ENCODE results near the gene ZFHX3. TPM values are rescaled to one million over a fixed set of nuclear protein-coding genes. Genes with fewer than 3 reads are reported as not detected.

Gene ZFHX3
- total RNA-seq, 1 donor from 2014 or later: 40.1 TPM

DNA sequence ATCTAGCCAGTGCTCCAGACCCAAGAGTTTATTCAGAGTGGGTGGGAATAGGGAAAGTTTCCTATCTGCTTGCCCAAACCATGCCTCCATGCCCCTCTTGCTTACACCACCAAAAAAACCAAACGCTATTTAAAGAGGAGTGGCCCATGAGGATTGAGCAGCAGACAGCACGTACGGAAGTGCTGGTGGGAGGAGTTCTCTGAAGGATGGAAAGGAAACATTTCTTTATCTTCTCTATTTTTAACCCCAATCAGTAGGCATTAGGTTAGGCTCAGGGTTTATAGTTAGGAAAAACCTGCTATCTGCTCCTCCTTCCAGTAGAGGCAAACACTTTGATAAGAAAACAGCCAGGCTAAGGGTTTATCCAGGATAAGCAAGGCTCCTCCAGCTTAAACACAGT is 235.3 kb downstream of the ZFHX3 start:
- H3K27me3 Mint-ChIP-seq (ENCODE audit: low read depth): no peaks in the 10 kb centered on the region
- peaks cover 8% of the 10 kb centered on the region for H3K36me3 Mint-ChIP-seq (ENCODE audit: low read depth)
- TF ChIP-seq, protein P1, sequence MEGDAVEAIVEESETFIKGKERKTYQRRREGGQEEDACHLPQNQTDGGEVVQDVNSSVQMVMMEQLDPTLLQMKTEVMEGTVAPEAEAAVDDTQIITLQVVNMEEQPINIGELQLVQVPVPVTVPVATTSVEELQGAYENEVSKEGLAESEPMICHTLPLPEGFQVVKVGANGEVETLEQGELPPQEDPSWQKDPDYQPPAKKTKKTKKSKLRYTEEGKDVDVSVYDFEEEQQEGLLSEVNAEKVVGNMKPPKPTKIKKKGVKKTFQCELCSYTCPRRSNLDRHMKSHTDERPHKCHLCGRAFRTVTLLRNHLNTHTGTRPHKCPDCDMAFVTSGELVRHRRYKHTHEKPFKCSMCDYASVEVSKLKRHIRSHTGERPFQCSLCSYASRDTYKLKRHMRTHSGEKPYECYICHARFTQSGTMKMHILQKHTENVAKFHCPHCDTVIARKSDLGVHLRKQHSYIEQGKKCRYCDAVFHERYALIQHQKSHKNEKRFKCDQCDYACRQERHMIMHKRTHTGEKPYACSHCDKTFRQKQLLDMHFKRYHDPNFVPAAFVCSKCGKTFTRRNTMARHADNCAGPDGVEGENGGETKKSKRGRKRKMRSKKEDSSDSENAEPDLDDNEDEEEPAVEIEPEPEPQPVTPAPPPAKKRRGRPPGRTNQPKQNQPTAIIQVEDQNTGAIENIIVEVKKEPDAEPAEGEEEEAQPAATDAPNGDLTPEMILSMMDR (conservative IDR thresholded peaks at IDR 0.05): no peak
- no peak for DNase-seq (ENCODE audit: low read depth, low spot score)
- peaks cover 21% of the 10 kb centered on the region for H3K4me1 Mint-ChIP-seq
- H3K9me3 Mint-ChIP-seq: no peaks in the 10 kb centered on the region
- no peak overlapping the region for H3K4me3 Mint-ChIP-seq
- no peak overlapping the region for H3K27ac Mint-ChIP-seq (ENCODE audit: unreplicated experiment)

DNA sequence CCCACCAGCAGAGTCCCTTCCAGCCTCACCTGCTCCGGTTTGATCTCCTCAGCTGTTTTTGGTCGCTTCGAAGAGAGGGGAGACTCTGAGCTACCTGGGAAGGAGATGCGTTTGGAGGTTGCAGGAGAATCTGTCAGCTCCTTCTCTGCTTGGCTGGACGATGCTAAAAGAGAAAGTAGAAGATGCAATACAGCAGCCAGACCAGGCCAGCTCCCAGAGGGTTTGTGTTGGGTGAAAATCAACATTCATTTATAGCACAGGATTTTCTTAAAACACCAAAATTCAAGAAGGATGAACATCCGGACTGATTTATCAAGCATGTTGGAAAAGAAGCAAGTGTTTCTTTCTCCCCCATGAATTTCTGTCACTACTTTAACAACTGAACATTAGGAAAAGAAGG is 236.1 kb downstream of the ZFHX3 start:
- peaks cover 26% of the 10 kb centered on the region for H3K4me1 Mint-ChIP-seq
- no peak overlapping the region for H3K27ac Mint-ChIP-seq (ENCODE audit: unreplicated experiment)
- H3K4me3 Mint-ChIP-seq: no peak overlapping the region
- TF ChIP-seq, protein P1 (conservative IDR thresholded peaks at IDR 0.05): no peak
- no peaks in the 10 kb centered on the region for H3K27me3 Mint-ChIP-seq (ENCODE audit: low read depth)
- no peak for DNase-seq (ENCODE audit: low read depth, low spot score)
- H3K9me3 Mint-ChIP-seq: no peaks in the 10 kb centered on the region
- peaks cover 9% of the 10 kb centered on the region for H3K36me3 Mint-ChIP-seq (ENCODE audit: low read depth)

DNA sequence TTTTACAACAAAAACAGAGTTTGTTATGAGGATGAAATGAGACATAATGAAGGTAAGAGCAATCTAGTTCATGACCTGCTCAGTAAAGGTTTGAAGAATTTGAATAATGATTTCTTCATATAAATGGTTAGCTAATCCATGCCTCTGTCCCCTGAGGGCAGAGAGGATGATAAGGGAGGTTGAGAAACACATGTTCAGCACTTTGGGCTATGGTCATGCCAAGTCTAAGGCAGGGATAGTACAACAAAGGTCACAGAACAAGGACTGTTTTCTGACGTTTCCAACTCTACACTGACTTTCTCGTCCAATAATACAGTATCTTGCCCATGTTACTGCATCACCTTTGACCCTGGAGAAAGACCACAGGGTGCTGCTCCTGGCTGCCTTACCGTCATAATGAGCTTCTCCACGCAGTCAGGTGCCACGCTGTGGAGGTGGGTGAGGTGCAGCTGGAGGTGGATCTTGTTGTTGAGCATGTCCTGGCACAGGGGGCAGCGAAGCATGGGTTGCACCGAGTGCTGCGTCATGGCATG is 236.7 kb downstream of the ZFHX3 start:
- Mint-ChIP-seq H3K4me3 (no peak overlapping the region), H3K9me3 (no peaks in the 10 kb centered on the region), H3K27me3 (ENCODE audit: low read depth) (no peaks in the 10 kb centered on the region), H3K36me3 (ENCODE audit: low read depth) (peaks cover 9% of the 10 kb centered on the region), H3K27ac (ENCODE audit: unreplicated experiment) (no peak overlapping the region), H3K4me1 (peaks cover 26% of the 10 kb centered on the region)
- DNase-seq (ENCODE audit: low read depth, low spot score): no peak
- TF ChIP-seq, protein P1 (conservative IDR thresholded peaks at IDR 0.05): no peak

DNA sequence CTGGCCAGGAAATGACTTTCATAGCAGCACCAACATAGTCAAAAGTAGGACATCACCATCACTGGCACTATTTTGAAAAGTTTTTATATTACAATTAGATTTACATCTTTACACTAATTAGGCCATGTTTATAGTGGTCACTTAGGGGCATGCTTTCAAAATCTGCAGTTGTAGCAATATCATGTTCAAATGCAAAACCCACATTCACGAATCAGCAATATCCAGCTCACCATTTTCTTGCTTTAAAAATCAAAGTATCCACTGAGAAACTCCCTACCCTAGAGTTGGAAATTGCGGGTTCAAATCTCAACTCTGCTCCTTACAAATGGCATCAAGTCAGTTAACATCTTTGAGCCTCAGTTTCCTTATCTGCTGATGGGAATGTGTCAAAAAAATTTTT is 237.4 kb downstream of the ZFHX3 start:
- TF ChIP-seq, protein P1 (conservative IDR thresholded peaks at IDR 0.05): no peak
- Mint-ChIP-seq H3K9me3 (no peaks in the 10 kb centered on the region), H3K27me3 (ENCODE audit: low read depth) (no peaks in the 10 kb centered on the region), H3K36me3 (ENCODE audit: low read depth) (peaks cover 9% of the 10 kb centered on the region), H3K4me1 (peaks cover 26% of the 10 kb centered on the region), H3K27ac (ENCODE audit: unreplicated experiment) (no peak overlapping the region), H3K4me3 (no peak overlapping the region)
- no peak for DNase-seq (ENCODE audit: low read depth, low spot score)

DNA sequence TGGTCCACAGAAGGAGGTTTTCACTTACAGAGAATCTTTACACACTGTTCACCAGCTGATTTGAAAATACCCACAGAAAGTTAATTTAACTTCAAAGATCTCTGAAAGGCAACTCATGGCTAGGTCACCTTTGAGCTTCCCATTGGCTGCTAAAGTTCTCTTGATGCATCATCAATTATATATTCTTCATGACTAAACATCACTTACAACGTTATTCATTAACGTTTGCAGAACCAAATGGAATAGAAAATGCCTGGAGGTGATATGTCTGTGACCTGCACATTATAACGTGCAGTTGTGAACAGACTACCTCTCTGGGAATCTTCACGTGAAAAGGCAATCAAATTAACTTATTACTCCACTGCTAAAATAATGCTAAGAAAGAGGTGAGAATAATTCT is 238.5 kb downstream of the ZFHX3 start:
- DNase-seq (ENCODE audit: low read depth, low spot score): no peak
- no peak overlapping the region for H3K27ac Mint-ChIP-seq (ENCODE audit: unreplicated experiment)
- H3K4me1 Mint-ChIP-seq: peaks cover 21% of the 10 kb centered on the region
- H3K9me3 Mint-ChIP-seq: no peaks in the 10 kb centered on the region
- no peak overlapping the region for H3K4me3 Mint-ChIP-seq
- H3K36me3 Mint-ChIP-seq (ENCODE audit: low read depth): peaks cover 12% of the 10 kb centered on the region
- TF ChIP-seq, protein P1 (conservative IDR thresholded peaks at IDR 0.05): no peak
- no peaks in the 10 kb centered on the region for H3K27me3 Mint-ChIP-seq (ENCODE audit: low read depth)
